ENCODE data around the gene RCL1. TPM values are rescaled to one million over a fixed set of nuclear protein-coding genes. Genes with fewer than 3 reads are reported as not detected.

RCL1 gene
- total RNA-seq, 1 donor = 10.4 TPM

- DNase-seq (ENCODE audit: low read depth) = no peak
- H3K4me3 ChIP-seq (ENCODE audit: low read depth, low read length) = no peak overlapping the region
- no peak for TF ChIP-seq CTCF (IDR thresholded peaks at IDR 0.05; ENCODE audit: insufficient read depth, low read depth, low read length)
Measured at GRCh38 chr9:4861736-4862451, 69.2 kb downstream of the RCL1 start.

- no peak for TF ChIP-seq CTCF (IDR thresholded peaks at IDR 0.05; ENCODE audit: insufficient read depth, low read depth, low read length)
- peak; percentile 76 for DNase-seq (ENCODE audit: low read depth)
Measured at GRCh38 chr9:4862506-4863250, 69.9 kb downstream of the RCL1 start.

GRCh38 chr9:4864234-4864661, 71.5 kb downstream of the RCL1 start:
- no peak for TF ChIP-seq CTCF (IDR thresholded peaks at IDR 0.05; ENCODE audit: insufficient read depth, low read depth, low read length)
- no peak for DNase-seq (ENCODE audit: low read depth)
- H3K4me3 ChIP-seq (ENCODE audit: low read depth, low read length) = no peak overlapping the region

More at GRCh38 chr9:4862506-4863250, 69.9 kb downstream of the RCL1 start:
- no peak overlapping the region for H3K4me3 ChIP-seq (ENCODE audit: low read depth, low read length)

GRCh38 chr9:4864698-4865097, 72.0 kb downstream of the RCL1 start:
- no peak for TF ChIP-seq CTCF (IDR thresholded peaks at IDR 0.05; ENCODE audit: insufficient read depth, low read depth, low read length)
- no peak overlapping the region for H3K4me3 ChIP-seq (ENCODE audit: low read depth, low read length)
- DNase-seq (ENCODE audit: low read depth) = no peak

- no peak for TF ChIP-seq CTCF (IDR thresholded peaks at IDR 0.05; ENCODE audit: insufficient read depth, low read depth, low read length)
- no peak overlapping the region for H3K4me3 ChIP-seq (ENCODE audit: low read depth, low read length)
- DNase-seq (ENCODE audit: low read depth) = no peak
Measured at GRCh38 chr9:4865681-4866080, 72.9 kb downstream of the RCL1 start.

GRCh38 chr9:4866239-4866969, 73.7 kb downstream of the RCL1 start:
- DNase-seq (ENCODE audit: low read depth) = peak; percentile 53
- H3K4me3 ChIP-seq (ENCODE audit: low read depth, low read length) = no peak overlapping the region
- no peak for TF ChIP-seq CTCF (IDR thresholded peaks at IDR 0.05; ENCODE audit: insufficient read depth, low read depth, low read length)

All from fibroblast of villous mesenchyme (primary cell).